ENCODE data around the gene DEFB132.
A peak's percentile ranks its signal among the peaks of the same experiment; 100 is the strongest.

The DEFB132 gene

GRCh38 chr20:257419-257818 lies at the start of gene DEFB132:
Gene DEFB132, plus strand, starts transcription at chr20:257724. Its CDS starts 55 bp downstream, at chr20:257779.
- no peak within 1 kb of the TSS for H3K9ac ChIP-seq (ENCODE audit: low read length)
- H3K4me3 ChIP-seq (ENCODE audit: insufficient read depth, low read length, poor library complexity, severe bottlenecking) = no peak within 1 kb of the TSS
- H3K4me2 ChIP-seq (ENCODE audit: low read depth, low read length, poor library complexity, severe bottlenecking) = no peak within 1 kb of the TSS
- H3K79me2 ChIP-seq (ENCODE audit: insufficient read depth, low read length) = no peaks in the 10 kb centered on the region
- H3K27me3 ChIP-seq (ENCODE audit: low read length) = no peaks in the 10 kb centered on the region
- no peaks in the 10 kb centered on the region; the same call in 1 of the 2 replicates for H4K20me1 ChIP-seq (ENCODE audit: low read depth, low read length)
- no peaks in the 10 kb centered on the region for H3K9me2 ChIP-seq (replicated peaks; ENCODE audit: insufficient read depth, low read length)
- no peak within 1 kb of the TSS for H3K27ac ChIP-seq (ENCODE audit: low read depth, low read length)
- H3F3A ChIP-seq (ENCODE audit: insufficient read depth) = no peaks in the 10 kb centered on the region
- no peaks in the 10 kb centered on the region for H3K36me3 ChIP-seq (ENCODE audit: low read length)
- no peaks in the 10 kb centered on the region for H3K9me3 ChIP-seq (ENCODE audit: insufficient read depth, low read length)
- no peak for TF ChIP-seq CTCF (IDR thresholded peaks at IDR 0.05; ENCODE audit: insufficient read depth, low read length, poor library complexity, severe bottlenecking)
- TF ChIP-seq EZH2phosphoT487 (conservative IDR thresholded peaks at IDR 0.05; ENCODE audit: low read length) = no peak
- H2AFZ ChIP-seq (ENCODE audit: low read depth, low read length, severe bottlenecking) = no peak within 1 kb of the TSS

- H2AFZ ChIP-seq (ENCODE audit: low read depth, low read length, severe bottlenecking) = no peak overlapping the region
Measured at GRCh38 chr20:208942-209566, 48.5 kb upstream of the DEFB132 start.

GRCh38 chr20:210809-211502 lies 46.6 kb upstream of the DEFB132 start:
- H3K4me3 ChIP-seq (ENCODE audit: insufficient read depth, low read length, poor library complexity, severe bottlenecking) = no peak overlapping the region
- H3K9ac ChIP-seq (ENCODE audit: low read length) = no peak overlapping the region
- no peak overlapping the region for H2AFZ ChIP-seq (ENCODE audit: low read depth, low read length, severe bottlenecking)
- no peak for TF ChIP-seq CTCF (IDR thresholded peaks at IDR 0.05; ENCODE audit: insufficient read depth, low read length, poor library complexity, severe bottlenecking)
- TF ChIP-seq EZH2phosphoT487 (conservative IDR thresholded peaks at IDR 0.05; ENCODE audit: low read length) = no peak
- H4K20me1 ChIP-seq (ENCODE audit: low read depth, low read length) = no peaks in the 10 kb centered on the region
- H3F3A ChIP-seq (ENCODE audit: insufficient read depth) = no peaks in the 10 kb centered on the region
- no peaks in the 10 kb centered on the region for H3K36me3 ChIP-seq (ENCODE audit: low read length)
- no peaks in the 10 kb centered on the region for H3K27me3 ChIP-seq (ENCODE audit: low read length)
- H3K4me2 ChIP-seq (ENCODE audit: low read depth, low read length, poor library complexity, severe bottlenecking) = no peak overlapping the region
- no peaks in the 10 kb centered on the region for H3K9me3 ChIP-seq (ENCODE audit: insufficient read depth, low read length)
- H3K9me2 ChIP-seq (replicated peaks; ENCODE audit: insufficient read depth, low read length) = no peaks in the 10 kb centered on the region
- H3K27ac ChIP-seq (ENCODE audit: low read depth, low read length) = no peak overlapping the region
- no peaks in the 10 kb centered on the region for H3K79me2 ChIP-seq (ENCODE audit: insufficient read depth, low read length)

More at GRCh38 chr20:208942-209566, 48.5 kb upstream of the DEFB132 start:
- TF ChIP-seq CTCF (IDR thresholded peaks at IDR 0.05; ENCODE audit: insufficient read depth, low read length, poor library complexity, severe bottlenecking) = peak; percentile 49
- TF ChIP-seq EZH2phosphoT487 (conservative IDR thresholded peaks at IDR 0.05; ENCODE audit: low read length) = no peak
- H3K4me2 ChIP-seq (ENCODE audit: low read depth, low read length, poor library complexity, severe bottlenecking) = no peak overlapping the region
- H3K9me3 ChIP-seq (ENCODE audit: insufficient read depth, low read length) = no peaks in the 10 kb centered on the region
- H3K27ac ChIP-seq (ENCODE audit: low read depth, low read length) = no peak overlapping the region
- H3K9me2 ChIP-seq (replicated peaks; ENCODE audit: insufficient read depth, low read length) = no peaks in the 10 kb centered on the region
- H3K4me3 ChIP-seq (ENCODE audit: insufficient read depth, low read length, poor library complexity, severe bottlenecking) = no peak overlapping the region
- H4K20me1 ChIP-seq (ENCODE audit: low read depth, low read length) = no peaks in the 10 kb centered on the region
- no peak overlapping the region for H3K9ac ChIP-seq (ENCODE audit: low read length)
- no peaks in the 10 kb centered on the region; the same call in 1 of the 2 replicates for H3K27me3 ChIP-seq (ENCODE audit: low read length)
- H3F3A ChIP-seq (ENCODE audit: insufficient read depth) = no peaks in the 10 kb centered on the region
- H3K79me2 ChIP-seq (ENCODE audit: insufficient read depth, low read length) = no peaks in the 10 kb centered on the region
- no peaks in the 10 kb centered on the region for H3K36me3 ChIP-seq (ENCODE audit: low read length)

All from SU-DHL-6 (cell line).